NB4 (cell line): ENCODE results near the gene TSKS.

ENCODE experiments used
- DNase-seq: peaks from one replicate; pipeline ENCODE4 v3.0.0; 2010; ENCODE audit warnings: low read depth
- H3K4me3 ChIP-seq: one replicate; pipeline ENCODE4 v1.5.1; 2011; ENCODE audit warnings: mild to moderate bottlenecking, low read depth, low read length, moderate library complexity
- MYC ChIP-seq: IDR thresholded peaks from 2 replicates; pipeline ENCODE4 v1.6.1; 2011; ENCODE audit warnings: low read depth, low read length
- POLR2A ChIP-seq: IDR thresholded peaks from 2 replicates; pipeline ENCODE4 v1.6.1; 2011; ENCODE audit warnings: mild to moderate bottlenecking; ENCODE audit not compliant: insufficient read length; ENCODE audit errors: extremely low read depth
- TF ChIP-seq, protein P1 (sequence below): IDR thresholded peaks from one replicate; pipeline ENCODE4 v1.5.1; 2012; ENCODE audit warnings: low read depth, low read length
- TF ChIP-seq, protein P2 (sequence below): IDR thresholded peaks from 2 replicates; pipeline ENCODE4 v1.6.1; 2011; ENCODE audit warnings: low read depth, low read length

The TSKS gene

DNA sequence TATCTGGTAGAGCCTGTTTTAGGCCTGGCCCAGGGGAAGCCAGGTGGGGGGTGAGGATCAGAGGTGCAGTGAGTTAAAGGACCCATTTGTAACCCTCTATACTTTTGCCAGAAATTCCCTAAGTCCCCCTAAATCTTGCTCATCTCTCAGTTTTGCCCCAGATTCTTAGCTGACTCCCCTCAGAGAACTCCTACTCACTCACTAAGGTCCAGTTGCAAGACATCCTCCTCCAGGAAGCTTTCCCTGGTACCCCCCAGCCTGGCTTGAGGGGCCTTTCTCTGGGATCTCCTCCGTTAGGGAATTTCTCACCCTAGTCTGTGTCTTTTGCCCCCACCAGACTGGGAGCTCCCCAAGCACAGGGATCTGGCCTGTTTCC, 1.9 kb downstream of the TSKS start:
- DNase-seq, result no peak
- TF ChIP-seq, protein P1, sequence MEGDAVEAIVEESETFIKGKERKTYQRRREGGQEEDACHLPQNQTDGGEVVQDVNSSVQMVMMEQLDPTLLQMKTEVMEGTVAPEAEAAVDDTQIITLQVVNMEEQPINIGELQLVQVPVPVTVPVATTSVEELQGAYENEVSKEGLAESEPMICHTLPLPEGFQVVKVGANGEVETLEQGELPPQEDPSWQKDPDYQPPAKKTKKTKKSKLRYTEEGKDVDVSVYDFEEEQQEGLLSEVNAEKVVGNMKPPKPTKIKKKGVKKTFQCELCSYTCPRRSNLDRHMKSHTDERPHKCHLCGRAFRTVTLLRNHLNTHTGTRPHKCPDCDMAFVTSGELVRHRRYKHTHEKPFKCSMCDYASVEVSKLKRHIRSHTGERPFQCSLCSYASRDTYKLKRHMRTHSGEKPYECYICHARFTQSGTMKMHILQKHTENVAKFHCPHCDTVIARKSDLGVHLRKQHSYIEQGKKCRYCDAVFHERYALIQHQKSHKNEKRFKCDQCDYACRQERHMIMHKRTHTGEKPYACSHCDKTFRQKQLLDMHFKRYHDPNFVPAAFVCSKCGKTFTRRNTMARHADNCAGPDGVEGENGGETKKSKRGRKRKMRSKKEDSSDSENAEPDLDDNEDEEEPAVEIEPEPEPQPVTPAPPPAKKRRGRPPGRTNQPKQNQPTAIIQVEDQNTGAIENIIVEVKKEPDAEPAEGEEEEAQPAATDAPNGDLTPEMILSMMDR, result no peak
- TF ChIP-seq, protein P2, sequence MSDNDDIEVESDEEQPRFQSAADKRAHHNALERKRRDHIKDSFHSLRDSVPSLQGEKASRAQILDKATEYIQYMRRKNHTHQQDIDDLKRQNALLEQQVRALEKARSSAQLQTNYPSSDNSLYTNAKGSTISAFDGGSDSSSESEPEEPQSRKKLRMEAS, result no peak
- no peak for TF ChIP-seq MYC
- no peak for TF ChIP-seq POLR2A
- H3K4me3 ChIP-seq, result peak overlapping the region; percentile 65

DNA sequence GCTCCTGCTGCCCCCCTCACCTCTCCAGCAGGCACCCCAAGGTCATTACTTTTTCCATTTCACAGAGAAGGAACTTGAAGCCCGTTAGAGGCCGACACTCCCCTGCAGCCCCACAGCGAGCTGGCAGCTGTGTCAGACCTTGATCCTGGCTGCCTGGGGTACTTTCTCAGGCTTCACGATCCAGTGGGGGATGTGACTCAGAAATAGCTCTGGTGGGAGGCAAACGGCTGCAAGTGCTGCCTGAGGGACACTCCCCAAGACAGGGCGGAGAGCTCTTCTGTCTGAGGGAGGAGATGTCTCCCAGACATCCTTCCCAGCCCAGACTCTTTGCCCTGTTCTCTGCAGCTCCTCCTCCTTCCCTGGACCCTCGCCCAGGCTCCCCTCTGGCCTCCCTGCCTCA, 4.8 kb downstream of the TSKS start:
- DNase-seq, result peak; percentile 92
- TF ChIP-seq POLR2A (no peak), MYC (no peak)
- TF ChIP-seq, protein P2, result no peak
- TF ChIP-seq, protein P1, result no peak
- H3K4me3 ChIP-seq, result no peak overlapping the region

DNA sequence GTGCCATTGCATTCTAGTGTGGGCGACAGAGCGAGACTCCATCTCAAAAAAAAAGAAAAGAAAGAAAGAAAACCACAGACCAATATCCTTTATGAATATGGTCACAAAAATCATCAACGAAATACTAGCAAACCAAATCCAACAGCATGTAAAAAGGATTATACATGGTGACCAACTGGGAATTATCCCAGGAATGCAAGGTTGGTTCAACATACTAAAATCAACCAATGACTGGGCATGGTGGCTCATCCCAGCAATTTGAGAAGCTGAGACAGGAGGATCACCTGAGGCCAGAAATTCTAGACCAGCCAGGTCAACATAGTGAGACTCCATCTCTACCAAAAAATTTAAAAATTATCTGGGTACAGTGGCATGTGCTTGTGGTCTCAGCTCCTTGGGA, 7.2 kb downstream of the TSKS start:
- TF ChIP-seq, protein P1, result no peak
- TF ChIP-seq MYC, result no peak
- DNase-seq, result no peak
- H3K4me3 ChIP-seq, result no peak overlapping the region

DNA sequence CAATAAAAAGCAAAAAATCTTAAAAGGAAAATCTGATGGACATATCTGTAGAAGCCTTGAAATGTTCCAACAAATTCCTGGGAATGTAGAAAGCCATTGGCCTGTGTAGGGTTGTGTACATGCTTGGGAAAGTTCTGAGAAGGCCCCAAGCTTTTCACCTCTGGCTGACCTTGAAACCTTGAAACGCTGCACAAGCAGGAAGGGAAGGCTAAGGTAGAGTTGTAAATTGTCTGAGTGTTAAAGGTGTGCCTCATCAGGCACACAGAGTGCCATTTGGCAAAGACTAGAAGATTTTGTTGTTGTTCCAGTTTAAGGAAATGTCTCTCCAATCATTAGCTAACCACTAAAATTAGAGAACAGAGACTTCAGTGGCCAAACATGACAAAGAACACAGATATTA, 10.4 kb downstream of the TSKS start:
- no peak for DNase-seq
- no peak overlapping the region for H3K4me3 ChIP-seq
- TF ChIP-seq, protein P1, result no peak
- no peak for TF ChIP-seq MYC

DNA sequence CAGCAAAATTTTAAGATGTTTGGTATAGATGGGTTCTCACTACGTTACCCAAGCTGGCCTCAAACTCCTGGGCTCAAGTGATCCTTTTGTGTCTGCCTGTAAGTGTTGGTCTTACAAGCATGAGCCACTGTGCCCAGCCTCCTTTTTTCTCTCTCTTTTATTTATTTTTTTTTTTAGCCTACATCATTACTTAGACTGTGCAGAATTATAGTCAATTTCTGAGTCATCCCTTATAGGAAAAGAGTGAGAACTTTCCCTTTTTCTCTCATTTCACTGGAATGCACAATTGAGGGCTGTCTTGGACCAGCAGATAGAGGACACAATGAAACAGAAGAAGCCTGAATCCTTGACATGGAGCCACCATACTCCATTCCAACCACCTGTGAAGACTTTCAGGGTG, 13.3 kb downstream of the TSKS start:
- DNase-seq, result no peak
- TF ChIP-seq MYC, result no peak
- TF ChIP-seq, protein P1, result no peak
- no peak for TF ChIP-seq POLR2A
- no peak overlapping the region for H3K4me3 ChIP-seq

DNA sequence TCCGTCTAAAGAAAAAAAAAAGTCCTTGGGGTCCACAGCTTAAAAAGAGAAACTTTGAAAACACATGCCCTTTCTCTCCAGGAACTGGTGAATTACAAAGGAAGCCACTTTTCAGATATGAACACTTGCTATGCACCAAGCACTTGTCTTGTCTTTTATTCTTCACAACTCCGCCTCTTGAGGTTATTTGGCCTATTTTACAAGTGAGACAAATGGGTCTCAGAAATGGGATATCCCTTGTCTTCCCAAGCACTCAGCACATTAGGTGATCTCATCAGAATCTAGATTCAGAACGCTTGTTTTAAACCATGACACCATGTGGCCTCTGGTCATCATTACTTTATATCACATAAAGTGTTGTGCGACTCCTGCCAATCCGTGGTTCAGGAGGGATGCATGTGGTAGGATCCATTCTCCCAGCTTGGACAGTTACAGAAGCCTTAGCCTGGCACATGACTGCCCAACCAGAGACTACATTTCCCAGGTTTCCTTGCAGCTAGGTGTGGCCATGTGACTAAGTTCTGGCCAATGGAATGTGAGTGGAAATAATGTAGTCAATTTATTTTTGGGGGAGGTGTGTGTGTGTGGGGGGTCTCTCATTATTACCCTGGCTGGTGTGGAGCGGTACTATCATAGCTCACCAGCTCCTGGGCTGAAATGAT, 13.9 kb downstream of the TSKS start:
- no peak for DNase-seq
- TF ChIP-seq, protein P1, result no peak
- TF ChIP-seq MYC, result peak; percentile 27; the same call in 1 of the 2 replicates
- no peak for TF ChIP-seq POLR2A
- TF ChIP-seq, protein P2, result peak; percentile 87
- H3K4me3 ChIP-seq, result no peak overlapping the region
